ENCODE measurements around the gene DEFB131A.
"Not testable (repeated sequence)": the region's sequence is repeated elsewhere in the genome, so short reads cannot be mapped to it uniquely, and the experiment has no call there.

DEFB131A gene, protein sequence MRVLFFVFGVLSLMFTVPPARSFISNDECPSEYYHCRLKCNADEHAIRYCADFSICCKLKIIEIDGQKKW

DNA sequence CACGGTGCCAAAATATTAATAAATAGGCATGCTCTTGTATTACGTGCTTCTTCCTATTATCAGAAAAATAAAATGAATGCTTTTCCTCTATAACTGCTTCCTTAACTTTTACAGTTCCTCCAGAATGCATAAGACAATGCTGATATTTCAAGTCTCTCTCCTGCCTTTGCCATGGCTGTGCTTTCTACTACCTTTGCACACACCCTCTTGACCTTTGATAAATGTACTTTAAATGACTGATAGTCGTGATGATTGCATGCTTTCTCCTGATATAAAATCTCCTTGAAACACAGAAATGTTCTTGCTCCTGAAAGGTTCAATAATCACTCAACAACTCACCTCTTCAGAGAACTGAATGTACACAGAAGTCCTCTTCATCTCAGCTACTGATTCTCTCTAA, at the start of gene DEFB131A:
DEFB131A (plus strand) TSS at position 301 of the 400 bp plus-strand sequence. CDS start 120 bp downstream, outside the sequence.
- H3K27ac ChIP-seq; DNase-seq (ENCODE audit: low read depth, low spot score): not testable (repeated sequence)

DNA sequence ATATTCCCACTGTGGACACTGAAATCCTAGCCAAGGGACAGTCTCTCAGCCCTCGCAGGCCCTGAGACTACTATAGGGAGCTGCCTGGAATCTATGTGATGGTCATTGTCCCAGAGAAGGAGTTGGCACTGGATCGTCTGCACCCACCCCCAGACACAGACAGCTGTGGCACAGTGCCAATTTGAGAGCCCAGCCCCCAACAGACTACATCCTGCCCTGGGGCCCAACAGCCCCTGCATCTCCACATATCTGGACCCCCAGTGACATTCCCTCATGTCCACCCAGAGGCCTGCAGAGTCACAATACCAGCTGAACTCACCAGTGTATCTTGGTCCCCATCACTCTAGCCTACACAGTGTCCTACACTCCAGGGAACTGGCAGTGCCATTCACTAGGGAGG, 38.4 kb upstream of the DEFB131A start:
- DNase-seq (ENCODE audit: low read depth, low spot score); H3K27ac ChIP-seq: not testable (repeated sequence)

DNA sequence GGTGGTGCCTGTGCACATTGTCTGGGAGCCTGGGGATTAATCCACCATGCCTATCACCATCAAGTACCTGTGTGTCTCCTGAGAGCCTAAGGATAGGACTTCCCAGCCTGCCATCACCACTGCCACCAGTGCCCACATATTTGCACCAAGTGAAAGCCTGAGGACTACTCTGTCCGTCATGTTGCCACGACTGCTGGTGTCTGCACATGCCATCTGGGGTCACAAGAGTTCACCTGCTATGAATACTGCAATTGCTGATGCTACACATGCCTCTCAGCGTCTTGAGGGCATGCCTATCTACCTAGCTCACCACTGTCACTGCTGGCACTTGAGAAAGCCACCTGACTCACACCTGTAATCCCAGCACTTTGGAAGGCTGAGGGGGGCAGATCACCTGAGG, 37.7 kb upstream of the DEFB131A start:
- not testable (repeated sequence) for DNase-seq (ENCODE audit: low read depth, low spot score); H3K27ac ChIP-seq

DNA sequence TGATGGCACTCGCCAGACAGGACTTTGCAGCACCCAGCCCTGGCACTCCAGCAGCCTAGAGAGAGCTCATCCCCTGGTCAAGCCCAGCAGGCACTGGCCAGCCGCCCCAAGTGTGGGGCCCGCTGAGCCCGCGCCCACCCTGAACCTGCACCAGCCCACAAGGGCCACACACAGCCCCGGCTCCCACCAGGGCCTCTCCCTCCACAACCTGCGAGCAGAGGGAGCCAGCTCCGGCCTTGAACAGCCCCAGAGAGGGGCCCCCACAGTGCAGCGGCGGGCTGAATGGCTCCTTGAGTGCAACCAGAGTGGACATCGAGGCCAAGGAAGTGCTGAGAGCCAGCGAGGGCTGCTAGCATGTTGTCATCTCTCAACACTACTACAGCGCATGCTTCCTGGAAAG, 34.4 kb upstream of the DEFB131A start:
- H3K27ac ChIP-seq = no peak overlapping the region
- no peak for DNase-seq (ENCODE audit: low read depth, low spot score)

DNA sequence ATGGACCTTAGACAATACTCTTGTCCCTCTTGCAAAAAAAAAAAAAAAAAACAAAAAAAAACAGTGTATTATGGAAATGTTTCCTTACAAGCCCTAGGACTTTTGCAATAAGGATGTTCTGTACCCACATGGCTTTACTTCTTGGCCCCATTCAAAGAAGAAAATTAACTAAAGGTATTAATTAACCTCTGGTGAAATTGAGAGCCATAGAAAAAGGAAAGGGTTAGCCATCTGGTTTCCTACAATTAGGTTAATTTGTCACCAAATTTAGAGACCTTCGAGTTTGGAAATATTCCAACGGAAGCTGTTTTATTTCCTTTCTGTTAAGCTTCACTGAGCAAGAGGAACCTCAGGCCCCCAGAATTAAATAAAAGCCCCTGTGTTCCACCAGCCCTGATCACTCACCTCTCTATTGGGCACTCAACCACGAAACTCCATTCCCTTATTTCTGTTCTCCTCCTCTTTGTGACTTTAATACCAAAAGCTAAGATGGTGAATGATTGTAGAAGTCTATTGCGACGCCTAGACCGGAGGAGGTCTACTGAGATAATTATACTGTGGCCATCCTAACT, 22.2 kb upstream of the DEFB131A start:
- not testable (repeated sequence) for H3K27ac ChIP-seq; DNase-seq (ENCODE audit: low read depth, low spot score)

DNA sequence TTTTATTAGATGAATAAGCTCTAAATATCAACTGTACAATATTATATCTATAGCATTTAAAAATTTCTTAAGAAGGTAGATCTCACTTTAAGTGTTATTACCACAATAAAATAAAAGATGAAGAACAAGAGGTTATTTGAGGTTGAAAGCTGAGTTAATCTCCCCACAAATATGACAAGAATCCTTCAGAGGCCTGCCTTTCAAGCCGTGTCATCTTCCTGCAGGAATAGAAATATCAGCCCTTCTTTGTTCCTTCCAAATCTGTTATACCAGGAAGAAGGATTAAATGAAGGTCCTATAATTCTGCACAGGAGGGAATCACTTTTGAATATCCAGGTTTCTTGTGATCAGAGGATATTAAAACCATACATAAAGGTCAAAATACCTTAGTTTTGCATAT, 18.3 kb upstream of the DEFB131A start:
- DNase-seq (ENCODE audit: low read depth, low spot score); H3K27ac ChIP-seq: not testable (repeated sequence)

DNA sequence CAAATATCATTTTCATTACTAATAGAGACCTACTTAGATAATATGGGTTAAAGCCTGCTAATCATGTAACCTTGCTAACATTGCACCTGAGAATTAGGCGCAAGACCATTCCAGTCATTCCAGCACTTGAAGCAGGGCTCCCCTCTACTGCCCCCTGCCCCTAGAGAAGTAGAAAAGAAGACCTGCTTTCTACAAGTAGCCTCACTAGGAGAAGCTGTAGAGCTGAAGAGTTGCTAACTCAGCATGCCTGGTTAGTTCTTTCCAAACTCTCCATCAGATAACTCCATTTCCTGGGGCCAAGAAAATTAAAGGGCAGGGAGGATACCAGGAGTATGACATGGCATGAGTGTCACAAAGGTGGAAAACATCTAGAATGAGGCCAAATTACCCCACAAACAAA, 14.2 kb upstream of the DEFB131A start:
- not testable (repeated sequence) for H3K27ac ChIP-seq; DNase-seq (ENCODE audit: low read depth, low spot score)

DNA sequence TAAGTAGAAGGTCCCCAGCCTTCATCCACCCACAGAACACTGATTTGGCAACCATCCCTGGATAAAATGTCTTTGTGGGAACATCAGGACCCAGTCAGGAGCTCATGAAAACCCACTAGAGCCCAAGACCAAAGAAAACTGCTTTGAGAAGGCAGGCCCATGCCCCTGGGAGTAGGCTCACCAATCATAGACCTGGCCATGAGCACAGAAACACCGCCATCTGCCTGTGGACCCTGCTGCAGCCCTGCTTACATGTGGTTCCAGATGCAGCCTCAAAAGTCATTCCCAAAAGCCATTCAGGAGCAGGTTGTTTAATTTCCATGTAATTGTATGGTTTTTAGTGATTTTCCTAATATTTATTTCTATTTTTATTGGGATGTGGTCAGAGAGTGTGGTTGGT, 10.9 kb upstream of the DEFB131A start:
- H3K27ac ChIP-seq; DNase-seq (ENCODE audit: low read depth, low spot score): not testable (repeated sequence)

DNA sequence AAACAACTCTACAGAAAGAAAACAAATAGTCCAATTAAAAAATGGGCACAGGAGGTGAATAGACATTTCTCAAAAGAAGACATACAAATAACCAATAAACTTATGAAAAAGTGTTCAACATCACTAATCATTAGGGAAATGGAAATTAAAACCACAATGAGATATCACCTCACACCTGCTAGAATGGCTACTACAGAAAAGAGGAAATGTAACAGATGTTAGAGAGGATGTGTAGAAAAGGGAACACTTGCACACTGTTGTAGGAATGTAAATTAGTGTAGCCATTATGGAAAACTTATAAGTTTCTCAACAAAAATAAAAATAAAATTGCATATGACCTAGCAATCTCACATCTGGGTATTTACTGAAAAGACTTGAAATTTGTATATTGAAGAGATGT, 7.5 kb upstream of the DEFB131A start:
- DNase-seq (ENCODE audit: low read depth, low spot score); H3K27ac ChIP-seq: not testable (repeated sequence)

DNA sequence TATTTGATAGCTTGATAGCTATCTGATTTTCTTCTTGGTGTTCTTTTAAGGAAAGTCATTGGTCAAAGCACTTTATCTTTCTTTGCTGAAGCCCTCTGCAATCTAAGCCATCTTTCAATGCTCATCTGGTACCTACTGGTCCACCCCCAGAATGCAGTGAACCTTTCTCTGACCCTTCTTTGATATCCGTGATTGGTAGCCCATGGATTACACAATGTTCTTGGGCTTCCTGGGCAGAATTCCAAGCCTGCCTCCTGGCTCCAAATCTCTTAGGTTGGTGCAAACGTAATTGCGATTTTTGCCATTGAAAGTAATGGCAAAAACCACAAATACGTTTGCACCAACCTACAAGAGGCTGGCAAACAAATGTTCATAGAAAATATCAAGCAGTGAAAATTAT, 1.9 kb upstream of the DEFB131A start:
- H3K27ac ChIP-seq; DNase-seq (ENCODE audit: low read depth, low spot score): not testable (repeated sequence)

DNA sequence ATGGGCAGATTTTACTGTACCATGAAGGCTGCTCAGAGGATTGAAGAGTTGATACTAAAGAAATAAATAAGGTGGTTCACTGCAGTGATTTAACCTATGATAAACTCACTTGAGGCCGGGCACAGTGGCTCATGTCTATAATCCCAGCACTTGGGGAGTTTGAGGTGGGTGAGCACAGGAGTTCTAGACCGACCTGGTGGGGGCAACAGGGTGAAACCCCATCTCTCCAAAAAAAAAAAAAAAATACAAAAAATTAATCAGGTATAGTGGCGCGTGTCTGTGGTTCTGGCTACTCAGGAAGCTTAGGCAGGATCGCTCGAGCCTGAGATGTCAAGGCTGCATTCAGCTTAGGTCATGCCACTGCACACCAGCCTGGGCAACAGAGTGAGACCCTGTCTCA, 467 bp downstream of the DEFB131A start:
- H3K27ac ChIP-seq; DNase-seq (ENCODE audit: low read depth, low spot score): not testable (repeated sequence)

DNA sequence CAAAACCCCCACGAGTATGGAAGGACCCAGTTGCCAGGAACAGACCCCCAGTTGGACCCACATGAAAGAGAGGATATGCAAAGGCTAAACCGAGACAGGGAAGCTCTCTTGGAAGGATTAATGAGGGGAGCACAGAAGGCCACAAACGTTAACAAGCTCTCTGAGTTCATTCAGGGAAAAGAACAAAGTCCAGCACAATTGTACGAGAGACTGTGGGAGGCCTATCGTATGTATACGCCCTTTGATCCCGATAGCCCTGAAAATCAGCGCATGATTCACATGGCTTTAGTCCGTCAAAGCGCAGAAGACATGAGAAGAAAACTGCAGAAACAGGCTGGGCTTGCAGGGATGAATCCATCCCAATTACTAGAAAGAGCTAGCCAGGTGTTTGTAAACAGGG, 8.0 kb downstream of the DEFB131A start:
- DNase-seq (ENCODE audit: low read depth, low spot score); H3K27ac ChIP-seq: not testable (repeated sequence)

DNA sequence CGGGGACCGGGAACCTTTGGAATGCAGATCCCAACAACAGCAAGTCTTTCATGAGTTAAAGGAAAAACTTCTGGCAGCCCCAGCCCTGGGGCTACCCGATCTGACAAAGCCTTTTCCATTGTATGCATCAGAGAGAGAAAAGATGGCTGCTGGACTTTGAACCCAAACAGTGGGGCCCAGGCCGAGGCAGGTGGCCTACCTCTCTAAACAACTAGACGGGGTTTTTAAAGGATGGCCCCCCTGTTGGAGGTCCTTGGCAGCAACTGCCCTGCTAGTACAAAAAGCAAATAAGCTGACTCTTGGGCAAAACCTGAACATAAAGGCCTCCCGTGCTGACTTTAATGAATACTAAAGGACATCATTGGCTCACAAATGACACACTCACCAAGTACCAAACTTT, 10.1 kb downstream of the DEFB131A start:
- not testable (repeated sequence) for H3K27ac ChIP-seq; DNase-seq (ENCODE audit: low read depth, low spot score)

DNA sequence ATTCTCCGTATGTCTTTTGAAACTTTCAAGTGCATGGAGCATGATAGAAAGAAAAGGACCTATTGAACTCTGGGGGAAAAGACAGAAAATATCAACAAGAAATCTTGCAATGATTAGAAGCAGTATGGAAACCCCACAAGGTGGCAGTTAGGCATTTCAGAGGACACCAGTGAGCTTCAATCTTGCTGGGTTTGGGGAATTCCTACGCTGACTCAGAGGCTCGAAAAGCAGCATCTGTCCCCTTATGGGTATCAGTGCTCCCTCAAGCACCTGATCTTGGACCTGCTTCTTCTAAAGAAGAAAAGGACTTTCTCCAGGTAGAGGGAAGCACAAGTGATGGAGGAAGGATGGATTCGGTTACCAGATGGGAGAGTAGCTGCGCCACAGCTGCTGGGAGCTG, 10.8 kb downstream of the DEFB131A start:
- H3K27ac ChIP-seq; DNase-seq (ENCODE audit: low read depth, low spot score): not testable (repeated sequence)

DNA sequence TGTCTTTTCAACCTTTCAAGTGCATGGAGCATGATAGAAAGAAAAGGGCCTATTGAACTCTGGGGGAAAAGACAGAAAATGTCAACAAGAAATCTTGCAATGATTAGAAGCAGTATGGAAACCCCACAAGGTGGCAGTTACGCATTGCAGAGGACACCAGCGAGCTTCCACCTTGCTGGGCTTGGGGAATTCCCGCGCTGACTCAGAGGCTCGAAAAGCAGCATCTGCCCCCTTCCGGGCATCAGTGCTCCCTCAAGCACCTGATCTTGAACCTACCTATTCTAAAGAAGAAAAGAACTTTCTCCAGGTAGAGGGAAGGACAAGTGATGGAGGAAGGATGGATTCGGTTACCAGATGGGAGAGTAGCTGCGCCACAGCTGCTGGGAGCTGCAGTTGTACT, 35.3 kb downstream of the DEFB131A start:
- H3K27ac ChIP-seq; DNase-seq (ENCODE audit: low read depth, low spot score): not testable (repeated sequence)

DNA sequence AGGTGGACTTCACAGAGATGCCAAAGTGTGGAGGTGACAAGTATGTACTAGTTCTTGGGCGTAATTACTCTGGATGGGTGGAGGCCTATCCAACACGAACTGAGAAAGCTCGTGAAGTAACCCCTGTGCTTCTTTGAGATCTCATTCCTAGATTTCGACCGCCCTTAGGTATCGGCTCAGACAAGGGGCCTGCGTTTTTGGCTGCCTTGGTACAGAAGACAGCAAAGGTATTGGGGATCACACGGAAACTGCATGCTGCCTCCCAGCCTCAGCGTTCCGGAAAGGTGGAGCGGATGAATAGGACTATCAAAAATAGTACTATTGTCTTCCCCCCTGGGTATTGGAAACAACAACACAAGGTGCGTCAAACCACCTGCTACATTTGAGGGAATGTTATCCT, 35.9 kb downstream of the DEFB131A start:
- not testable (repeated sequence) for DNase-seq (ENCODE audit: low read depth, low spot score); H3K27ac ChIP-seq

DNA sequence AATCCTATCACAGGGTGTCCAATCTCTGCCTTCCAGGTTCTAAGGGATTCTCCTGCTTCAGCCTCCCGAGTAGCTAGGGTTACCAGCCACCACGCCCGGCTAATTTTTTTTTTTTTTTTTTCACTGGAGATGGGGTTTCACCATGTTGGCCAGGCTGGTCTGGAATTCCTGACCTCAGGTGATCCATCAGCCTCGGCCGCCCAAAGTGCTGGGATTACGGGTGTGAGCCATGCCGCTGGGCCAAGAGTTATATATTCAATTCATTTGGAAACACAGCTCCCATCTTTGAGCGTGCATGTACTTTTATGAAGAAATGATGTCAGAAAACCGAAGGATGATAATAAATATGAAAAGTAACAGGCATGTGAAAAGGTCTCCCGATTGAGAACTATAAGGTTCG, 38.7 kb downstream of the DEFB131A start:
- not testable (repeated sequence) for DNase-seq (ENCODE audit: low read depth, low spot score); H3K27ac ChIP-seq

DNA sequence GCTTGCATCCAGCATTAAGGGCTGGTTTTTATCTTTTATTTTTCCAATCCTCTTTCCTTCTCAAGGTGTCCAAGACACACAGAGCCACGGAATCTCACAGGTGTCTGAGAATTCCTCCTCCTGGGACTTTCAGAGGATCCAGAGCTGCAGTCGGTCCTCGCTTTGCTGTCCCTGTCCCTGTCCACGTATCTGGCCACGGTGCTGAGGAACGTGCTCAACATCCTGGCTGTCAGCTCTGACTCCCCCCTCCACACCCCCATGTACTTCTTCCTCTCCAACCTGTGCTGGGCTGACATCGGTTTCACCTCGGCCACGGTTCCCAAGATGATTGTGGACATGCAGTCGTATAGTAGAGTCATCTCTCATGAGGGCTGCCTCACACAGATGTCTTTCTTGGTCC, 39.5 kb downstream of the DEFB131A start:
- not testable (repeated sequence) for H3K27ac ChIP-seq; DNase-seq (ENCODE audit: low read depth, low spot score)

DNA sequence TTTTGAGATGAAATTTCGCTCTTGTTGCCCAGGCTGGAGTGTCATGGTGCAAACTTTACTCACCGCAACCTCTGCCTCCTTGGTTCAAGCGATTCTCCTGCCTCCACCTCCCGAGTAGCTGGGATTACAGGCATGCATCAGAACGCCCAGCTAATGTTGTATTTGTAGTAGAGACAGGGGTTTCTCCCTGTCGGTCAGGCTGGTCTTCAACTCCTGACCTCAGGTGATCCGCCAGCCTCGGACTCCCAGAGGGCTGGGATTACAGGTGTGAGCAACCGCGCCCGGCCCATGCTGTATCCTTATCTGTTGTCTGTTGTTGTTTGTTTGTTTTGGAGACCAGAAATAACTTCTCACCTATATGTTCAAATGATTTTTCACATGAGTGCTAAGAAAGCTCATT, 42.7 kb downstream of the DEFB131A start:
- H3K27ac ChIP-seq; DNase-seq (ENCODE audit: low read depth, low spot score): not testable (repeated sequence)

DNA sequence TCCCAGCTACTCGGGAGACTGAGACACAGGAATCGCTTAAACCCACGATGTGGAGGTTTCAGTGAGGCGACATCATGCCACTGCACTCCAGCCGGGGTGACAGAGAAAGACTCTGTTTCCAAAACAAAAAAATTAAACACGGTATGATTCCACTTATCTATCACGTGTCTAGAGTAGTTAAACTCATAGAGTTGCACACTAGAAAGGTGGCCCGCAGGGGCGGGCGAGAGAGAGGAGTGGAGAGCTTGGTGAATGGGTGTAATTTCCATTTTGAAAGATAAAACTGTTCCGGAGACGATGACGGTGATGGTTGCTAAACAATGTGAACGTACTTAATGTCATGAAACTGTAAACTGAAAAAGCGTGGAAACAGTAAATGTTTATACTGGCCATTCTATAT, 44.6 kb downstream of the DEFB131A start:
- not testable (repeated sequence) for H3K27ac ChIP-seq; DNase-seq (ENCODE audit: low read depth, low spot score)

DNA sequence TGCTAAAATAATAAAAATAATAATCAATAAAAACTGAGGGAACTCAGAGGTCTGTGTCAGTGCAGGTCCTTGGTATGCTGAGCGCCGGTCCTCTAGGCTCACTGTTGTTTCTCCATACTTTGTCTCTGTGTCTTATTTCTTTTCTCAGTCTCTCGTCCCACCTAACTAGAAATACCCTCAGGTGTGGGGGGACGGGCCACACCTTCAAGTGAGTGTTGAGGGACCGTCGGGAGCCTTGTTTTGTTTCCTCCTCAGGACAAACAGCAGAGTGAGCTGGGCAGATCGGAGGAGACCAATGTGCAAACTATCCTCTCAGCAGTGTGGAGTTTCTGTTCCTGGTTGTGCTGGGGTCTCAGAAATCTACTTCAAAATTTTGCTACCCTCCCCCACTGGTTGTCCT, 46.3 kb downstream of the DEFB131A start:
- not testable (repeated sequence) for DNase-seq (ENCODE audit: low read depth, low spot score)

DNA sequence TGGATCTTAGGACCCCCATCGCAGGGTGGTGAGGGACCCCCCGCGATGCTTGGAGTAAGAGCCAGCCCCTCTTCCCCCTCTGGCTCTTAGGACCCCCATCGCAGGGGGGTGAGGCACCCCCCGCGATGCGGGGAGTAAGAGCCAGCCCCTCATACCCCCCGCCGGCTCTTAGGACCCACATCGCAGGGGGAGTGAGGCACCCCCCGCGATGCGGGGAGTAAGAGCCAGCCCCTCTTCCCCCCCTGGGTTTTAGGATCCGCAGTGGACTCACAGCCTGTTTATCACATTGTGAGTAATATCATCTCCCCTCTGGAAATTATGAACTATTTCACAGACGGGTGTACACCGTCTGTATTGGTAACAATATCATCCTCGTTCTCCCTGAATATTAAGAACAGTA, 46.8 kb downstream of the DEFB131A start:
- H3K27ac ChIP-seq; DNase-seq (ENCODE audit: low read depth, low spot score): not testable (repeated sequence)

More for the DNA sequence above, 46.3 kb downstream of the DEFB131A start:
- H3K27ac ChIP-seq = not testable (repeated sequence)

All from epithelial cell of prostate (primary cell).